ENCODE results near the gene GLI1.
"Not testable (repeated sequence)": the region's sequence is repeated elsewhere in the genome, so short reads cannot be mapped to it uniquely, and the experiment has no call there.

The GLI1 gene

GRCh38 chr12:57431654-57432188 is 27.9 kb upstream of the GLI1 start:
- peak overlapping the region; percentile 98 for H3K27ac Mint-ChIP-seq

GRCh38 chr12:57433370-57433769 is 26.2 kb upstream of the GLI1 start:
- no peak overlapping the region for H3K4me3 Mint-ChIP-seq
- peaks cover 27% of the 10 kb centered on the region for H3K4me1 Mint-ChIP-seq (ENCODE audit: low read depth)
- H3K9me3 Mint-ChIP-seq (ENCODE audit: low read depth): no peaks in the 10 kb centered on the region
- no peak overlapping the region for H3K27ac Mint-ChIP-seq
- no peaks in the 10 kb centered on the region for H3K36me3 Mint-ChIP-seq
- H3K27me3 Mint-ChIP-seq: no peaks in the 10 kb centered on the region

More at GRCh38 chr12:57431654-57432188, 27.9 kb upstream of the GLI1 start:
- H3K4me3 Mint-ChIP-seq: peak overlapping the region; percentile 93
- H3K27me3 Mint-ChIP-seq: no peaks in the 10 kb centered on the region
- H3K9me3 Mint-ChIP-seq (ENCODE audit: low read depth): no peaks in the 10 kb centered on the region
- peaks cover 36% of the 10 kb centered on the region for H3K4me1 Mint-ChIP-seq (ENCODE audit: low read depth)
- no peaks in the 10 kb centered on the region for H3K36me3 Mint-ChIP-seq

GRCh38 chr12:57434517-57435223 is 24.9 kb upstream of the GLI1 start, which contains the start of gene INHBC:
INHBC (plus strand) TSS chr12:57434784; CDS start chr12:57434887, 103 bp downstream.
- H3K27ac Mint-ChIP-seq: no peak within 1 kb of the TSS
- H3K9me3 Mint-ChIP-seq (ENCODE audit: low read depth): no peaks in the 10 kb centered on the region
- H3K36me3 Mint-ChIP-seq: no peaks in the 10 kb centered on the region
- peak within 1 kb of the TSS; percentile 17 for H3K4me3 Mint-ChIP-seq
- H3K4me1 Mint-ChIP-seq (ENCODE audit: low read depth): peaks cover 20% of the 10 kb centered on the region
- H3K27me3 Mint-ChIP-seq: no peaks in the 10 kb centered on the region

- Mint-ChIP-seq H3K4me1 (ENCODE audit: low read depth) (peaks cover 17% of the 10 kb centered on the region), H3K4me3 (peak overlapping the region; percentile 17), H3K27me3 (no peaks in the 10 kb centered on the region), H3K36me3 (no peaks in the 10 kb centered on the region), H3K27ac (no peak overlapping the region), H3K9me3 (ENCODE audit: low read depth) (no peaks in the 10 kb centered on the region)
Observed at GRCh38 chr12:57435293-57435692, 24.3 kb upstream of the GLI1 start.

GRCh38 chr12:57438400-57438799 is 21.2 kb upstream of the GLI1 start:
- H3K36me3 Mint-ChIP-seq: peaks cover 4% of the 10 kb centered on the region
- H3K27me3 Mint-ChIP-seq: peaks cover 3% of the 10 kb centered on the region
- H3K4me3 Mint-ChIP-seq: no peak overlapping the region
- no peak overlapping the region for H3K27ac Mint-ChIP-seq
- H3K4me1 Mint-ChIP-seq (ENCODE audit: low read depth): peaks cover 5% of the 10 kb centered on the region
- no peaks in the 10 kb centered on the region for H3K9me3 Mint-ChIP-seq (ENCODE audit: low read depth)

DNA sequence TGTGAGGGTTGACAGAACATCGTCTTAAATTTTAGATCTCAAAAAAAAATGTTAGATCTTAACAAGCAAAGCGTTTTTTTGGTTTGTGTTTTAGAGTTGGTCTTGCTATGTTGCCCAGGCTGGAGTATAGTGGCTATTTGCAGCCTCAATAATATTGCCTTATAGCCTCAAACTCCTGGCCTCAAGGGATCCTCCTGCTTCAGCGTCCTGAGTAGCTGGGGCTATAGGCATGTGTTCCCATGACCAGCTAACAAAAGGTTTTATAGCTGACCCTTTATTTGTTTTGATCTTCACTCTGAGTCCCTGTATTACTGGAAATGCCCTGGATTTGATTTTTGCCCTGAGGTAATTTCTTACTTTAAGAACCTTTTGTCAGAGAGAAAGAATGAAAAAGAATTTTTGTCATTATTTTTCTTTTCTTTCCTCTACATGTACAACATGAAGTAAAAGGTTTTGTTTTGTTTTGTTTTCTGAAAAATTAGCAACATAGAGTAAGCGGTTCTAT is 19.8 kb upstream of the GLI1 start:
- no peaks in the 10 kb centered on the region for H3K9me3 Mint-ChIP-seq (ENCODE audit: low read depth)
- no peak overlapping the region for H3K4me3 Mint-ChIP-seq
- H3K27ac Mint-ChIP-seq: no peak overlapping the region
- H3K27me3 Mint-ChIP-seq: peaks cover 3% of the 10 kb centered on the region
- H3K36me3 Mint-ChIP-seq: peaks cover 4% of the 10 kb centered on the region
- H3K4me1 Mint-ChIP-seq (ENCODE audit: low read depth): peaks cover 5% of the 10 kb centered on the region

GRCh38 chr12:57441393-57441792 is 18.2 kb upstream of the GLI1 start:
- not testable (repeated sequence) for H3K9me3 Mint-ChIP-seq (ENCODE audit: low read depth); H3K36me3 Mint-ChIP-seq; H3K27ac Mint-ChIP-seq; H3K27me3 Mint-ChIP-seq; H3K4me1 Mint-ChIP-seq (ENCODE audit: low read depth); H3K4me3 Mint-ChIP-seq

DNA sequence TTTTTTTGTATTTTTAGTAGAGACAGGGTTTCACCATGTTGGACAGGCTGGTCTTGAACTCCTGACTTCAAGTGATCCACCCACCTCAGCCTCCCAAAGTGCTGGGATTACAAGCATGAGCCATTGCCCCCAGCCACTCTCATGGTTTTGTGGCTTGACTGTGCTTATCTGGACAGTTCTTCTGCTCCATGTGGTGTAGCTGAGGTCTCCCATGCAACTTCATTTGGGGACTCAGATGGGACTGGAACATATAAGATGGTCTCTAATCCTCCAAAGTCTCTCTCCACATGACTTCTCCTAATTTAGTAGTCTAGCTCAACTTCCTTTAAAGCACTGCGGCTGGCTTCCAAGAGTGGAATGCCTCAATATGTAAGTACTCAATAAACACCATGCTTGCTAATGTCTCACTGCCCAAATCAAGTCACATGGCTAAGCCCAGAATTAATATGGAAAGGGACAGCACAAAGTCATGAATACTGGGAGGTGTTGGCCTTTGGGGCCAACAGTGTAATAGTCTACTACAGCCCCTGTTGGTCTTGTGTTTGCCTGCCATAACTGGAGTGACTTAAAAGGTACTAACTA is 17.6 kb upstream of the GLI1 start:
- Mint-ChIP-seq H3K4me1 (ENCODE audit: low read depth) (no peaks in the 10 kb centered on the region), H3K27me3 (peaks cover 3% of the 10 kb centered on the region), H3K9me3 (ENCODE audit: low read depth) (no peaks in the 10 kb centered on the region), H3K36me3 (peaks cover 4% of the 10 kb centered on the region), H3K27ac (no peak overlapping the region), H3K4me3 (no peak overlapping the region)

GRCh38 chr12:57444337-57444736 is 15.2 kb upstream of the GLI1 start:
- H3K36me3 Mint-ChIP-seq: not testable (repeated sequence)

GRCh38 chr12:57444744-57445143 is 14.8 kb upstream of the GLI1 start:
- Mint-ChIP-seq H3K4me1 (ENCODE audit: low read depth) (no peaks in the 10 kb centered on the region), H3K27me3 (peaks cover 3% of the 10 kb centered on the region), H3K27ac (no peak overlapping the region), H3K36me3 (peaks cover 4% of the 10 kb centered on the region), H3K9me3 (ENCODE audit: low read depth) (no peaks in the 10 kb centered on the region), H3K4me3 (no peak overlapping the region)

More at GRCh38 chr12:57444337-57444736, 15.2 kb upstream of the GLI1 start:
- not testable (repeated sequence) for H3K27me3 Mint-ChIP-seq; H3K4me1 Mint-ChIP-seq (ENCODE audit: low read depth); H3K27ac Mint-ChIP-seq; H3K4me3 Mint-ChIP-seq; H3K9me3 Mint-ChIP-seq (ENCODE audit: low read depth)

GRCh38 chr12:57446292-57446960 is 13.2 kb upstream of the GLI1 start:
- Mint-ChIP-seq H3K4me3 (no peak overlapping the region), H3K27ac (no peak overlapping the region), H3K36me3 (peaks cover 4% of the 10 kb centered on the region), H3K4me1 (ENCODE audit: low read depth) (no peaks in the 10 kb centered on the region), H3K9me3 (ENCODE audit: low read depth) (no peaks in the 10 kb centered on the region), H3K27me3 (peaks cover 3% of the 10 kb centered on the region)

DNA sequence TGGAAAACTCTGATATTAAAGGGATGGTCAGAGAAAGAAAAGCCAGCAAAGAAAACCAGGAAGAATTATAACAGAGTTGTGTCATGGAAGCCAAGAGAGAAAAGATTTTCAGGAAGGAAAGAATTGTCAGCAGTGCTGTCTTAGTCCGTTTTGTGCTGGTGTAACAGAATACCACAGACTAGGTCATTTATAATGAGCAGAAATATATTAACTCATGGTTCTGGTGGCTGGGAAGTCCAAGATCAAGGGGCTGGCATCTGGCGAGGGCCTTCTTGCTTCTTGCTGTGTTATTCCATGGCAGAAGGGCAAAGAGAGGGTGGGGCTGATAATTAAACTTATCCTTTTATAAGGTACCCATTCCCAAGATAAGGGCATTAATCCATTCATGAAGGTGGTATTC is 10.9 kb upstream of the GLI1 start:
- no peak overlapping the region for H3K4me3 Mint-ChIP-seq
- H3K36me3 Mint-ChIP-seq: no peaks in the 10 kb centered on the region
- no peak overlapping the region for H3K27ac Mint-ChIP-seq
- peaks cover 5% of the 10 kb centered on the region for H3K4me1 Mint-ChIP-seq (ENCODE audit: low read depth)
- no peaks in the 10 kb centered on the region for H3K9me3 Mint-ChIP-seq (ENCODE audit: low read depth)
- H3K27me3 Mint-ChIP-seq: no peaks in the 10 kb centered on the region

GRCh38 chr12:57449375-57449774 is 10.2 kb upstream of the GLI1 start:
- H3K9me3 Mint-ChIP-seq (ENCODE audit: low read depth): no peaks in the 10 kb centered on the region
- no peak overlapping the region for H3K4me3 Mint-ChIP-seq
- no peaks in the 10 kb centered on the region for H3K27me3 Mint-ChIP-seq
- H3K36me3 Mint-ChIP-seq: no peaks in the 10 kb centered on the region
- H3K27ac Mint-ChIP-seq: no peak overlapping the region
- H3K4me1 Mint-ChIP-seq (ENCODE audit: low read depth): peaks cover 5% of the 10 kb centered on the region

- H3K4me1 Mint-ChIP-seq (ENCODE audit: low read depth): peaks cover 5% of the 10 kb centered on the region
- H3K4me3 Mint-ChIP-seq: no peak overlapping the region
- H3K27ac Mint-ChIP-seq: no peak overlapping the region
Observed at GRCh38 chr12:57450057-57450456, 9.5 kb upstream of the GLI1 start.

DNA sequence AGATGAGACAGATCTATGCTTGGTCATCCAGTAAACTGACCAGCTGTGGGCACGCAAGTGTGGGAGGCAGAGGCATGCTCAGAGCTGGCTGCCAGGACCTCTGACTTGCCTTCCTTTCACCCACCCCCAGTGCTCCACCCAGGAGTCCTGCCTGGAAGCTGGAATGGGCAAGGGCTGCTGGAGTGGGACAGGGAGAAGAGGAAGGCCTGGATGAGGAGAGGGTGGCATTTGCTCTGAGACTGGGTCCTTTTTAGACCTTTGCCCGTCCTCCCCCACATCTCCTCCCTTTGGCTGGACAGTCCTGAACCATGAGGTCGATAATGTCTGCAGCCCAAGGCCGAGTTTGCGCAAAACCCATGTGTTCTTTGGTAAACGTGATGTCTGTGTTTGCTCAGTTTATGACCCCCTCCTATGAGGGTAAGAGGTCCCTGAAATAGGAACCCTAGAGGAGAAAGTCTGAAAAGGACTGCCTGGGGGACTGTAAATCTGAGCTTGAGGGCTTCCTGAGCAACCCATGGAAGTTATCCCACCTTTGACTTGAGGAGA is 8.3 kb upstream of the GLI1 start:
- Mint-ChIP-seq H3K4me3 (no peak overlapping the region), H3K27me3 (no peaks in the 10 kb centered on the region), H3K27ac (no peak overlapping the region), H3K4me1 (ENCODE audit: low read depth) (peaks cover 9% of the 10 kb centered on the region), H3K36me3 (no peaks in the 10 kb centered on the region), H3K9me3 (ENCODE audit: low read depth) (no peaks in the 10 kb centered on the region)

More at GRCh38 chr12:57450057-57450456, 9.5 kb upstream of the GLI1 start:
- no peaks in the 10 kb centered on the region for H3K27me3 Mint-ChIP-seq
- no peaks in the 10 kb centered on the region for H3K36me3 Mint-ChIP-seq
- H3K9me3 Mint-ChIP-seq (ENCODE audit: low read depth): no peaks in the 10 kb centered on the region
